ENCODE measurements around the gene AQP2.

AQP2 gene

GRCh38 chr12:49990273-49990672 lies 39.7 kb downstream of the AQP2 start:
- DNase-seq = no peak

GRCh38 chr12:49998453-49998852 lies 47.9 kb downstream of the AQP2 start:
- no peak for DNase-seq

- DNase-seq = no peak
Measured at GRCh38 chr12:50003595-50003994, 53.1 kb downstream of the AQP2 start.

- no peak for DNase-seq
Measured at GRCh38 chr12:50004696-50005095, 54.2 kb downstream of the AQP2 start.

- no peak for DNase-seq
Measured at GRCh38 chr12:50005175-50005574, 54.6 kb downstream of the AQP2 start.

- DNase-seq = no peak
Measured at GRCh38 chr12:50006280-50006679, 55.7 kb downstream of the AQP2 start.

- peak; percentile 60 for DNase-seq
Measured at GRCh38 chr12:50006754-50007442, 56.4 kb downstream of the AQP2 start.
